GM21723 (cell line): ENCODE results near the gene SLC25A4.
A peak's percentile ranks its signal among the peaks of the same experiment; 100 is the strongest.
"Not testable (repeated sequence)": the region's sequence is repeated elsewhere in the genome, so short reads cannot be mapped to it uniquely, and the experiment has no call there.

Experiments used
- ATAC-seq: cut with Tn5 transposase; IDR thresholded peaks from one replicate; pipeline ENCODE4 v1.9.1; 2021; ENCODE audit warnings: mild to moderate bottlenecking, moderate library complexity; ENCODE audit not compliant: unreplicated experiment

Gene SLC25A4

DNA sequence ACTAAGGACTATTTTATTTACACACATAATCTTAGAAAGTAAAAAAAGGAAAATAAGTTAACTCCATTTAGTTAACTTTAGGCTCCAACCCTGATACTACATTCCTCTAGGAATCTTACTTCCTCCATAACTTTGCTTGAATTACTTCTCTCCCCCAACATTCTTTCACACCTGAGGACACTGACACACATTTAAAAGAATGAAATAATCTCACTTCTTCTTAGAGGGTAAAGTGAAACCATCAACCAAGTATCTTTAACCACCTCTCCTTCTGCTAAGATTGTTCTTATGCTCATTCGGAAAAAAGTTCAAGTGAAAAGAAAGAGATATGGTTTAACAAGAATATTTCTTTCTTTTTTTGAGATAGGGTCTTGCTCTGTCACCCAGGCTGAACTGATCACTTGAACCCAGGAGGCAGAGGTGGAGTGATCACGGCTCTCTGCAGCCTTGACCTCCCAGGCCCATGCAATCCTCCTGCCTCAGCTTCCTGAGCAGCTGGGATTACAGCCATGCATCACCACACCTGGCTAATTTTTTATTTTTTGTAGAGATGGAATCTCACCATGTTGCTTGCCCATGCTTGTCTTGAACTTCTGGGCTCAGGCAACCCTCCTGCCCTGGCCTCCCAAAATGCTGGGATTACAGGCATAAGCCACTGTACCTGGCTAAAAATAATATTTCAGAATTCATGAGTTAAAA lies 28.5 kb downstream of the SLC25A4 start:
- ATAC-seq = peak; percentile 91

DNA sequence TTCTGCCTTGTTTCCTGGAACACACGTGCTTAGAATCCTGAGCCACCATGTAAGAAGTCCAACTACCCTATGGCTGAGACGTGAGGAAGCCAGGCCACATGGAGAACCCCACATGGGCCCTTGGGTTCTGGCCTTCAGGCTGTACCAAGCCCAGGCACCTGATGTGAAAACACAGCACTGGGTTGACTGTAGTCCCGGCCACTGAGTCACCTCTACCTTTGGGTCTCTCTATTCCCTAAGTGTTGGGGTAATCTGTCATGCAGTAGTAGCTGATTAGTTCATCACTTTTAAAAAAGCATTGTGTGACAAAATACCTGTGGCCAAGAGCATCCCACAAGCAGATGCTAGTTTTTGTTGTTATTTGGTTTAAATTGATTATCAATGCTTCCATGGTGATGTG lies 36.4 kb downstream of the SLC25A4 start:
- ATAC-seq = no peak

DNA sequence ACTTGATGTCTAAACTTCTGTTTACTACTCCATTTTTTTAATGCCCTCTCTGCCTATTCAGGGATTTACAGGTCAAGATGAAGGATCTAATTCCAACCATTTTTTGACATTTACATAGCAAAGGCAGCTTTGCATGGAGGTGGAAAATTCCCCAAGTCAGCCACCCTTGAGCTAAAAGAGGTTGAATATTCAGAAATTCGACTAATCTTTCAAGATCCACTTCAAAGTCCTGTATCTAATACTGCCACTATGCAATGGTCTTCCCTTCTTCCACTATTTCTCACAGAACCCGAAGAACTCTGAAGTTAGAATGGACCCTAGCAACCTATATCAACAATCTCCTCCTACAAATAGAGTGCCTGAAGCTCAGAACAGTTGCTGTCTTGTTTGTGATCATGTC lies 39.2 kb downstream of the SLC25A4 start:
- no peak for ATAC-seq

DNA sequence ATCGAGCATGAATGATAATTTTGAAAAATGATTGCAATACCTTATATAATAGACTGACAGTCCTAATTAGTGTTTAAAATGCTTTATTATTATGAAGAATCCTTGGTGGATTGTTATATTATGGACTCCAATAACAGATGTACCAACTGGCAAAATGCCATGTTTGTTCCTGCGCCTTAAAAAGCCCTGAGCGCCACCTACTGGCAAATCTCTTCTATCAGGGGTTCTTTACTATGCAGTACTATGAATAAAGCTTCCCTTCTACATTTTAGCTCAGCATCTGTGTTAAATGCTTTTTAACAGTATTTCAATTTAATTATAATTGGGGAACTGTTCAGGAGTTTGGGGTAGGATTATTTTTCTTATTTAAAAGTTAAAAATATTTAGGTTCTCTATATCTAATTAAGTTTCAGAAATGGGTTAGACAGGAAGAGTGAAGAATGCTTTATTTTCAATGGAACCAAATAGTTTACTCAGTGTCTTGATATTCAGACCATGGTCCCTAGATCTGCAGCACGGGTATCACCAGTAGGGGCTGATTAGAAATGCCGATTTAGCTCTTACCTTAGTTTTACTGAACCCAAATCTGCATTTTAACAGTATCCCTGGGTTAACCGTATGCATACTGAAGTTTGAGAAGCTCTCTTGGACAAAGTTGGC lies 40.7 kb downstream of the SLC25A4 start:
- ATAC-seq = peak; percentile 73

DNA sequence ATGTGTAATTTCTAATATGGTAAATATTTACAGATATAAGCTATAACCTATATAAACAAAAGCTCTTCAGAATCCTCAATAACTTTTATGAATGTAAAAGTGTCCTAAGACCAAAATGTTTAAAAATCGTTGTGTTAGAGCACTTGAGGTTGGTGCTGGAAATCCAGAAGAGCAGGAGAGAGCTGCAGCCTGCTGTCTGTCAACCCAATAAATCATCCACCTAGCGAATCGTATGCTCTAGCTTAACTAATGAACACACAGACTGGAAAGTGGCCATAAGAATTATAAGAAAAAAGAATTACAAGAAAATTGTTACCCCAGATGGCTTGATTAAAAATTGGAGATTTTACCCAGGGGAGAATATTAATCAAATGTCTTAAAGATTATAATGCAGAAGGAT lies 43.7 kb downstream of the SLC25A4 start:
- no peak for ATAC-seq

DNA sequence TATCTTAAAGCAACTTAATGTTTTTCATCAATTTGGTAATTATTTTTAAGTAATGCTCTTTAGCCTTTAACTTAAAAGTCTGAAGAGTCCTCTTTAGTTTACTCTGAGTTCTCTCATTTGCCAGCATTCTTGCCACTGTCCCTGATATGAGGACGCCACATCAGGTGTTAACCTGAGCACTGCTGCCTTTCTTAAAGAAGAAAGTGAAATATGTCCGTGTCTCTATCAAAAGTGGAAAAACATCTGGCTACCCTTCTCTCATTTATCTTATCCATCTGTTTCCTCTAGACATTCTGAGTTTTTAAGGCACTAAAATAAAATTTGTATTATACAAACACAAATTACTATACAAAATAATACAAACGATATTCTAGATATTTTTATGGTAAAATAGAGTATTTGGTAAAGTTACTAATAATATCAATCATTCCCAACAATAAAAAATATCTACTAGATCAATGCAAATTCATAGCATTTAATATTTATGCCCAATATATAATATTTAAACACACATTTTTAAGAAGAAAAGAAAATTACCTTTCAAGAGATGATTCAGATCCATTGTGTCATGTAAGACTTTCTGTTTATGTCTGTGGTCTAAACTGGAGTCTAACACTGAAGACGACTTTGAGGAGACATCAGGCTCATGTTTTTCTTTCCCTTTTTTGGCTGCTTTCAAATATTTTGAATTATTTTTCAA lies 46.7 kb downstream of the SLC25A4 start:
- ATAC-seq = no peak

DNA sequence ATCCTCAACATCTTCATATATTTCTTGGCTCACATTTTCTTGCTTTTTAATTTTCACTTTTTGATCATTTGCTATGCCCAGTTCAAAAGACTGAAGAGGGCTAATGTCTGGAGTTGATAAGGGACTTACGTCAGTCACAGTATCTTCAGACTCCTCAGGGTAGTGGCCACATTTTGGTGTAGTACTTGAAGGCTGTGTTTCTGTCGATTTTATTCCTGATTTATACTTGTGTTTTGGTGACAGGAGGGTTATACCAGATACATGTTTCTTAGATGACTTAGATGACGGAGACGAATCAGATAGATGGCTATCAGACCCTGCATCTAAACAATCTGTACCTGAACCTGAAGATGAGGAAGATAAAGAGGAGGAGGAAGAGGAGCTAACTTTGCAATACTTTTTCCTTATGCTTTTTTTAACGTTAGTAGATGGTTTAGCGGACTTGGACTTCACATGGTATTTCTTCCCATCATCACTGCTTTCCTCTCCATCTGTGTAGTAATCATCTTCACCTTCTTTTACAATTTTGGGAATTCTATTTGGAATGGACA lies 47.3 kb downstream of the SLC25A4 start:
- ATAC-seq = no peak

DNA sequence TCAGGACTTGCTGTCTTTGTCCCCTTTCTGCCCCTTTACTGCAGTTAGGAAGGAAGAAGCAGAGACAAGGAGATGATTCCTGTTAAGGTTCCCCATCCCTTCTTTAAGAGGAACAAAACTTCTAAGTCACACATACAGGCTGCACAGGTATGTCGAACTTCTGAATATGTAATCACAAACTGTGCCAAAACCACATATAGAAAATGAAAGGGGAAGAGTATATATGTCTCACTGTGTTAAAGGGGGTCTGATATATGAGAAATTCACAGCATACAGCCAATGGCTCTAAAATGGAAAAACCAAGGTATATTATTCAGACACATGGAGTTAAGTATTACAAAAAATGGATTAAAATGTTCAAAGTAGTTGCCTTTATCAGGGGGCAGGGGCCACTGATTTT lies 49.0 kb downstream of the SLC25A4 start:
- ATAC-seq = peak; percentile 92

DNA sequence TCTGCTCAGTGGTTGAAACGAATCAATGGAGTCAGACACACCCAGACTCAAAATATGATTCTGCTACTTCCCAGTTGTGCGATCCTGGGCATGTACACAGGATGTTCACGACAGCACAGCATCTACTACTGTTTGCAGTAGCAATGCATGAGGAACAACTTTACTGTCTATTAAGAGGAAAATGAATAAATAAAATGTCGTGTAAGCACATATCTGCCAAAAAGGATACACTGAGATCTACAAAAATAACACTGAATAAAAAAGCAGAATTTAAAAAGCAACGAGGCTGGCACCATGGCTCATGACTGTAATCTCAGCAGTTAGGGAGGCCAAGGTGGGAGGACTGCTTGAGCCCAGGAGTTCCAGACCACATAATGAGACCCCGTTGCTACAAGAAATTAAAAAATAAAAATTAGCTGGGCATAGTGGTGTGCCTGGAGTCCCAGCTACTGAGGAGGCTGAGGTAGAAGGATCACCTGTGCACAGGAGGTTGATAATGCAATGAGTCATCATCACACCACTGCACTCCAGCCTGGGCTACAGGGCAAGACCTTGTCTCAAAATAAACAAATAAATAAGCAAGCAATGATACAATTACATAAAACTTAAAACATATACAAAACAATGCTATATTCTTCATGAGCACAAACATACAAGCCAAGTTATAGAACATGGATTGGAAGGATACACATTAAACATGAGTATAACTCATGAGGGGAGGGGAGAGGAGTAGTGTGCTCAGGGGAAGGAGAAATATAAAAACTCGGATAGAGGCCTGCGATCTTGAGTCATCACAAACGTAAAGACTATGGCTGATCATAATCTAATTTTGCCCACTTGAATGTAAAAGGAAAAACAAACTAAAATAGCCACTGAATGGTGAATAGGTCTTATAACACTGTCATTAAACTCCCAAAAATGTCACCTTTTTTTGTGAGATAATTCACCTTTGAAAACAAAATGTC lies 52.1 kb downstream of the SLC25A4 start:
- ATAC-seq = no peak

DNA sequence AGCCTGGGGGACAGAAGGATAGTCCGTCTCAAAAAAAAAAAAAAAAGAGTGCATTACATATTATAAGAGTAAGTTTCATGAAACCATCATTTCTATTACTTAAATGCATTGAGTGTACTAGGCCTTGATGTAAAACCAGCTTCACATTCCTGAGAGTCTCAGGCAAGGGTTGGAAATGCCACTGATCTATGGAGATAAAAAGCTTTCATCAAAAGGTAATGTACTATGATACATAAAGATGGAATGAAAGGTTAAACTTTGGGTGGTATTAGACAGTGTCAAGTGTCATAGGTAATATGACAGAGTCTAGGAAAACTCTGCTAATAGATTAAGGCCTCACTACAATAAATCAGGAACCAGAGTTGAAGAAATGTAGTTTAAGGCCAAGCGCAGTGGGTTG lies 53.4 kb downstream of the SLC25A4 start:
- no peak for ATAC-seq

DNA sequence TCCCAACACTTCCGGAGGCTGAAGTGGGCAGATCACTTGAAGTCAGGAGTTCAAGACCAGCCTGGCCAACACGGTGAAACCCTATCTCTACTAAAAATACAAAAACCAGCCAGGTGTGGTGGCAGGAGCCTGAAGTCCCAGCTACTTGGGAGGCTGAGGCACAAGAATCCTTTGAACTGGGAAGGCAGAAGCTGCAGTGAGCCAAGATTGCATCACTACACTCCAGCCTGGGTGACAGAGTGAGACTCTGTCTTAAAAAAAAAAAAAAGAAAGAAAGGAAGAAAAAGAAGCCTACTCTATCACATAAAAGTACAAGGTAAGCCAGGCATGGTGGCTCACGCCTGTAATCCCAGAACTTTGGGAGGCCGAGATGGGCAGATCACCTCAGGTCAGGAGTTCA lies 55.1 kb downstream of the SLC25A4 start:
- not testable (repeated sequence) for ATAC-seq
